NCI-H524 treated with DMSO at 0.1 percent for 48 hours (cell line): ENCODE results near the gene SORD.
"Not testable (repeated sequence)": the region's sequence is repeated elsewhere in the genome, so short reads cannot be mapped to it uniquely, and the experiment has no call there.

ENCODE experiments used
- DNase-seq: peaks from one replicate; lab custom pipeline; 2025; lab: John Stamatoyannopoulos, UW

Gene SORD

GRCh38 chr15:45062301-45062700 lies 39.3 kb downstream of the SORD start:
- not testable (repeated sequence) for DNase-seq

GRCh38 chr15:45064386-45064785 lies 41.4 kb downstream of the SORD start:
- no peak for DNase-seq

GRCh38 chr15:45069942-45070360 lies 47.0 kb downstream of the SORD start:
- not testable (repeated sequence) for DNase-seq

- DNase-seq, result not testable (repeated sequence)
Observed at GRCh38 chr15:45073602-45074001, 50.6 kb downstream of the SORD start.

GRCh38 chr15:45075440-45076320 lies 52.7 kb downstream of the SORD start:
- not testable (repeated sequence) for DNase-seq

GRCh38 chr15:45077391-45077790 lies 54.4 kb downstream of the SORD start:
- DNase-seq, result not testable (repeated sequence)

- DNase-seq, result peak; percentile 86
Observed at GRCh38 chr15:45079201-45079600, 56.2 kb downstream of the SORD start.

GRCh38 chr15:45079628-45080246 lies 56.7 kb downstream of the SORD start:
- not testable (repeated sequence) for DNase-seq

- DNase-seq, result not testable (repeated sequence)
Observed at GRCh38 chr15:45080593-45080992, 57.6 kb downstream of the SORD start.

- not testable (repeated sequence) for DNase-seq
Observed at GRCh38 chr15:45082412-45082811, 59.4 kb downstream of the SORD start.

- DNase-seq, result no peak
Observed at GRCh38 chr15:45083223-45083622, 60.2 kb downstream of the SORD start.

GRCh38 chr15:45084163-45084562 lies 61.2 kb downstream of the SORD start:
- DNase-seq, result no peak

GRCh38 chr15:45087513-45087912 lies 64.5 kb downstream of the SORD start:
- no peak for DNase-seq

GRCh38 chr15:45088801-45089711 lies 66.1 kb downstream of the SORD start:
- DNase-seq, result no peak

GRCh38 chr15:45089712-45090373 lies 66.8 kb downstream of the SORD start:
- no peak for DNase-seq

- DNase-seq, result no peak
Observed at GRCh38 chr15:45091161-45091560, 68.2 kb downstream of the SORD start.

GRCh38 chr15:45091576-45091975 lies 68.6 kb downstream of the SORD start:
- DNase-seq, result no peak

GRCh38 chr15:45093013-45093412 lies 70.0 kb downstream of the SORD start:
- no peak for DNase-seq

- DNase-seq, result no peak
Observed at GRCh38 chr15:45093622-45094357, 70.8 kb downstream of the SORD start.

- no peak for DNase-seq
Observed at GRCh38 chr15:45094358-45094730, 71.3 kb downstream of the SORD start.

- DNase-seq, result no peak
Observed at GRCh38 chr15:45095661-45096060, 72.7 kb downstream of the SORD start.
